Measurements from ENCODE around the gene UPF1.
"Not testable (repeated sequence)": the region's sequence is repeated elsewhere in the genome, so short reads cannot be mapped to it uniquely, and the experiment has no call there.

UPF1 gene

DNA sequence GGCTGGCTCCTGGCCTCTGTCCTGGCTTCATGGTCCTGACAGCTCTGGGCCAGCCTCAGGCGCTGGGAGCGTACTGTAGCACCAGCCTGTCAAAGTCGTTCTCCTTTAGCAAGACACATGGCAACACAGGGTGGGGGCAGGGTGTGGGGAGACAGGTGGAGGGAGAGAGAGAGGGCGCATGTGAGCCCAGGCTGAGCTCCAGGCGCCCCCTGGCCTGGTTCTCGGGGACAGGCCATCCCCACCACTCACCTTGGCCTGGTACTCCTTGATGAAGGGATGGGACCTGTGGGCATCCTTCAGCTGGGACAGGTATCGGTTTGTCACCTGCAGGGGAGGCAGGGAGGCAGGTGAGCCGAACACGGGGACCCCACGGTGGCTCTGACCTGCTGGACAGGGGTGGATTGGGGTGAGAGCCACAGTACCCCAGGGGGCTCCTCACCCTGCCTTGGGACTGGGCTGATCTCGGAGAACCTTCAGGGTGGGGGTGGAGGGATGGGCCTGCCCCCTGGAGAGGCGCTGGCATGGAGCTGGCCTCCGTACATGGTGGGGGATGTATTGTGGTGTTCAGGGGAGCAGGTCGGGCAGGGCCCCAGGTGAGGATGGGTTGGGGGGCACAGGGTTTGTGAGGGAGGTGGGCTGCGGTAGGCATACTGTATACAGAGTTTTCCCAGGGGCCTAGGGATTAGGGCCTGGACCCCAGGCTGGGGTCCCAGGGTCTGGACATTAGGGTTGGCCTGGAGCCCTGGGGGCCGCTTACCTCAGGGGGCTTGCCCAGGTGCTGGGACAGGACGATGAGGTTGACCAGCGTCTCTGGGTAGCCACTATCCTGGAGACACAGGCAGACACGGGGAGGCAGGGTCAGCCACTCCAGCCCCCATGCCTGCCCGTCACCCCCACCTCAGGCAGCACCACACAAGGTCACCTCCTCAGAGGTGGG is 68.1 kb downstream of the UPF1 start:
- no peak for DNase-seq

DNA sequence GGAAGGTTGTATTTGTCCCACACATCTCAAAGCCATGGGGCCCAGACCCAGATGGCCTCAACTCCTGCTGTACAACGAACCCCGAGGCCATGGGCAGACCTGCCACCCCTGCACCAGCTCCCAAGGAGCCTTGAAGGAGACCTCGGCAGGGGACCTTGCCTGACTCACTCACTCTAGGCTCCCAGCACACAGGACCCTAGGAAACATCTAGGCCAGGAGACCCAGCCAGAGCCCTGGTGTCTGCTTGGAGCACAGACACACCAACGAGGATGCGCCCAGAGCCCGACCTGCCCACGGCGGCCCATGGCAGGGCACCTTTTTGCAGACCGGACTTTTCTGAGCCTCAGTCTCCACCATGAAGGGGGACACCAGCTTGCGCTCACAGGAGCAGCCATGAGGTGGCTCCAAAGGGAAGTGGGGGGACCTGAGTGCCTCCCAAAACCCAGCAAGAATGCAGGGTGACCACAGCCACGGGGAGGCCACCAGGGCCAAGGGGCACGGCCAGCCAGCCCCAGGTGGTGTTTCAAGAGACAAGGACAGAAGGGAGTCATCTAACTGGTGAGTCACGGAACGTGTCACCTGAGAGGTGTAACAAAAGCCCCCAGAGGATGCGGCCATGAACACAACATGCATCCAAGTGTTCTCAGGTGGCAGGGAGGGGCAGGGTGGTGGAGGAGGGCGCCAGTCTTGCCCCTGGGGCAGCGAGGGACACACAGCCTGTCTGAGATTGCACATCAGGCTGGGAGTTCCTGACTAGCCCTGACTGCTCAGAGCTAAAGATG is 69.1 kb downstream of the UPF1 start:
- DNase-seq, result no peak

DNA sequence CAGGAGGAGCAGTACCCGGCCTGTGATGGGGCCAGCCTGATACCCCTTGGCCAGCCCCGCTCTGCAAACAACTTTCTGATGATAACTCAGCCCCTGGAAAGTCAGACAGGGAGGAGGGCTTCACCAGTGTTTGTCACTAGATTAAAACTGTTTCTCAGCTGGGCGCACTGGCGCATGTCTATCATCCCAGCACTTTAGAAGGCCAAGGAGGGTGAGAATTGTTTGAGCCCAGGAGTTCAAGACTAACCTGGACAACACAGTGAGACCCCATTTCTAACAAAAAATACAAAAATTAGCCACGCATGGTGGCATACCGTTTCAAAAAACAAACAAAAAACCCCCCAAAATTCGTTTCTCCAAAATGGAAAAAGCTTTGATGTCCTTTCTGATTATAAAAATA is 69.7 kb downstream of the UPF1 start:
- no peak for DNase-seq

DNA sequence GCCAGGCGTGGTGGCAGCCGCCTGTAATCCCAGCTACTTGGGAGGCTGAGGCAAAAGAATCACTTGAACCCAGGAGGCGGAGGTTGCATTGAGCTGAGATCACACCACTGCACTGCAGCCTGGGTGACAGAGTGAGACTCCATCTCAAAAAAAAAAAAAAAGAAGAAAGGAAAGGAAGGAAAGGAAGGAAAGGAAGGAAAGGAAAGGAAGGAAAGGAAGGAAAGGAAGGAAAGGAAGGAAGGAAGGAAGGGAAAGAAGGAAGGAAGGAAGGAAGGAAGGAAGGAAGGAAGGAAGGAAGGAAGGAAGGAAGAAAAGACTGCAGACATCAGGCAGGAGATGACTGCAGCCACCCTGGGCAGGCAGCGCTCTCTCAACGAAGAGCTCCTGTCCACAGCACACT is 70.8 kb downstream of the UPF1 start:
- not testable (repeated sequence) for DNase-seq

DNA sequence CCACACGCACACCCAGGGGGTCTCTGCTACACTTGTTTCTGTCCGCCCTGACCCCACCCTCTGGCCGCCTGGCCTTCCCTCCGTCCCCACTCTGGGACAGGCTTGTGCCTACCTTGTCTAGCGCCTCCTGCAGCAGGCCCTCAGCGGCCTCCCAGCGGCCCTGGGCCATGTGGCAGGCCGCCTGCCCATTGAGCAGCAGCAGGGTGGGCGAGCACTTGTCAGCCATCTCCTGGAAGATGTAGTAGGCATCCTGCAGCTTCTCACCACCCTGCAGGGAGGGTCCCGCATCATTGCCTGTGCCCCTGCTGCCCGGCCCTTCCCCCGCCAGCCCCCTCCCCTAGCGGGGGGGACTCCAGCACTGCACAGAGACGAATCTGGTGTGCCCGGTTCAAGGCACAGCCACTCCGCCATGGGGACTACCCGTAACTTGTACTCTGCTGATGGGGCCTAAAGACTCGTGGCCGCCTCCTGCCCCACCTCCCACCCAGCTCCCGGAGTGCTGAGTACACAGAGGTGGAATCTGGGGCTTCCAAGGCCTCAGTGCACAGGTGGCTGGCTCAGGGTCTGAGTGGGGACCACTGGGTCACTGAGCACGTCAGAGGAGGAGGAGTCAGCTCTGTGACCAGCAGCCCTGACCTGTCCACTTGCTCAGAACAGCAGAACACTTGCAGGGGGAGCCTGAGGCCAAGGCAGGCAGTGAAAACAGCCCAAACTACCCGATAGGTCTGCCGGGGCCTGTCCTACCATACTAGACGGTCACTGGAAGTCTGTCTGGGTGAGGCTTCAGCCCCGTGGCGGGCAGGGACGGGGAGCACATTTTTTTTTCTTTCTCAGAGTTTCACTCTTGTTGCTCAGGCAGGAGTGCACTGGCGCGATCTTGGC is 71.6 kb downstream of the UPF1 start:
- DNase-seq, result no peak

DNA sequence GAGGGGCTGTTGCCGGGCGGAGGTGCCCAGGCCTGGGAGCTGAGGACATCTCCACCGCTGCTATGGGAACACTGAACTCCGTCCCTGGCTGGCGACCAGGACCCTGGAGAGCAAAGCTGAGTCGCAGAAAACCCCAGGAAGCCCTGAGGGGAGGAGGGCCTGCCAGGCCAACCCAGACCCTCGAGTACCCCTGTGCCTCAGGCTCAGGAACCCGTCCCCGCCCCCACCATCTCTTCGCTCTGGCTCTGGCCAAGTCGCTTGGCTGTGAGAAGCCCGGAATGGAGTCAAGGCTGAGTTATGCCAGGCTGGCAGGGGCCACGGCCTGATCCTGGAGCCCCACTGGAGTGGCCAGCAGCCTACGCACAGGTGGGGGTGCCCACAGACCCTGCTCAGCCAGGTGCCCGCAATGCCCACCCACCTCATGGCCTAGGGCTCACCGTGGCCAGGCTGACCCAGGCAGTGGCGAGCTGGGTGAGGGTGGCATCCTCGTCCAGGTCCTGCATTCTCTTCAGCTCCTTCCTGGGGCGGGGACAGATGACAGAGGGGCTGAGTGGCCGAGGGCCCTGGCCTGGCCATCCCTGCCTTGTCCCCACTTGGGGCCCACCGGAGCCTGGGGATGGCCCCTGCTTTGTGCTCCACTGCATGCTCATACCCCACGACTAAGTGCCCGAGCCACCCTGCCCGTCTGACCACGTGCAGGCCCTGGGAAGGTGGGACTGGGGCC is 72.7 kb downstream of the UPF1 start:
- no peak for DNase-seq

DNA sequence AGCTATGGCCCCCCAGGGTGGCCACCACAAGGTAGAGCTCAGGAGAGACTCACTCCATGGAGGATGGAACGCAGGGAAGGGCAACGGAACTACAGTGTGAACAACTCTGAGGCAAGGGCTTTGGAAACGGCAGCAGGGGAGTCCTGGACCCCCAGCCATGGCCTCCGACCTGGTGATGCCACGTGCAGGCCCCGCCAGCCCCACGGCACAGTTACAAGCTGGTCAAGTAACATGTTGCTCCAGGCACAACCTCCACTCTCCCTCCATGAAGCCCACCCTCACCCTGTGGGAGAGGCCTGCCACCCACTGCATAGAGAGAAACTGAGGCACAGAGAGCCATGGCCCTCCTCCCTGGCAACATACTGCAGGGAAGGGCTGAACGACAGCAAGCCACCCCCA is 73.3 kb downstream of the UPF1 start:
- DNase-seq, result no peak

DNA sequence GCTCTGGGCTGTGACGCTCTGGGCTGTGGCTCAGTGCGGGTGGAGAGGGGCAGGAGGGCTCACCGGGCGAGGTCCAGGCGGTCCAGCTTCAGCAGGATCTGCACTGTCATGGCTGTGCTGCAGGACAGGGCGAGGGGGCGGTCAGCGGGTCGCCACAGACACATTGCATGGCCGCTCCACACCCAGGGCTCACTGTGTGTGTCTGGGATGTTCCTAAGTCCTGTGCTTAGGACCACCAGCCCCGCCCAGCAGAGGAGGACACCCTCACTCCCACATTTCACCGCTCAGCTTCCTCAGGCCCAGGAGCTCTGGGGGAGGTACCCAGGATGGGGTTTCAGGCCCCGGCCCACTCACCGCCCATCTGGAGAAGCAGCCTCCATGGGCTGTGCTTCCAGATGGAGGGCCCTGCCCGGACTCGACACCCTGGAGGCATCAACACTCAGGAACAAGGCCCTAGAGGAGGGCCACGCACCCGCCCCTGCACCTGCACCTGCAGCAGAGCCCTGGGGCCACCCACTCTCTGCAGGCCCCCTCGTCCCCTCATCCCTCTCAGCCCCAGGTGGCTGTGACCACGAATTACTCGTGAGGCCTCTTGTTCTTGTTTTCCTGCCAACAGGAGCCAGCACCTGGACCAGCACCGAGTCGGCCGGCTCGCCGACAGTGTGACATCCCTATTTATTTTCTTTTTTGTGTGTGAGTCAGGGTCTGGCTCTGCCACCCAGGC is 73.9 kb downstream of the UPF1 start:
- no peak for DNase-seq

DNA sequence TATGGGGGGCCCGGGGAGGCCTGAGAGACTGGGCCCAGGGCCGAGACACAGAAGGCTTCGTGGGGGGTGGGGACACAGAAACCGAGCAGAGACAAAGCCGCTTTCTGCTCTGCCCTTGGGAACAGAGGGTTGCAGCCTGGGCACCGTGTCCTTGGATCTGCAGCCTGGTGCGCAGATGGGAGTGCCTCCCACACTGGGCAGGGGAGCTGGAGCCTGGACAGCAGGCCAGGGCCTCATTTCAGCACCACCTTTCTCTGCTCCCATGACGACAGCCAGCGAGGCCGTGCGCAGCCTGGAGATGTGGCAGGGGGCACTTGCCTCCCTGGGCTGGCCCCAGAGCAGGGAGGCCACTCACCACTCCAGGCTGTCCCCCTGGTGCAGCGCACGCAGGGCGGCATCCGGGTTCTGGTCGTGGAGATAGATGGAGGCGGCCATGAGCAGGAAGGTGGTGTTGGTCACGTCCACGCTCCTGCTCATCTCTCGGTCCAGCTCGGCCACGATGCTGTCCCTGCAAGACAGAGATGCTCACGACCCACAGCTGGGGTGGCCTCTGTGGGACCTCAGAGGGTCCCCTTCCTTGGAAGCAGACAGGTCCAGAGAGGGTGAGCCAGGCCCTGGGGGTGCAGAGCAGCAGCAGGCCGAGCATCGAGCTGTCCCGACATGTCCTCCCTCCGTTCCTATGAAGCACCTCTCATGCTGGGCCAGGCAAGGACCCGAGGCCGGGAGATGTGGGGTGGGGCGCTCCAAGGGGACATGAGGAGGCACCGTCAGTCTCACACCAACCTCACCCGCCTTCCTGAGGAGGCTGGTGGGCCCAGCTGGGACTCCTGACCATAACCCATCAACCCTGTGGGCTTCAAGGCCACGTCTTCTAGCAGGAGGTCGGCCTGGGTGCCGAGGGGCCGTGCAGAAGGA is 75.1 kb downstream of the UPF1 start:
- no peak for DNase-seq

DNA sequence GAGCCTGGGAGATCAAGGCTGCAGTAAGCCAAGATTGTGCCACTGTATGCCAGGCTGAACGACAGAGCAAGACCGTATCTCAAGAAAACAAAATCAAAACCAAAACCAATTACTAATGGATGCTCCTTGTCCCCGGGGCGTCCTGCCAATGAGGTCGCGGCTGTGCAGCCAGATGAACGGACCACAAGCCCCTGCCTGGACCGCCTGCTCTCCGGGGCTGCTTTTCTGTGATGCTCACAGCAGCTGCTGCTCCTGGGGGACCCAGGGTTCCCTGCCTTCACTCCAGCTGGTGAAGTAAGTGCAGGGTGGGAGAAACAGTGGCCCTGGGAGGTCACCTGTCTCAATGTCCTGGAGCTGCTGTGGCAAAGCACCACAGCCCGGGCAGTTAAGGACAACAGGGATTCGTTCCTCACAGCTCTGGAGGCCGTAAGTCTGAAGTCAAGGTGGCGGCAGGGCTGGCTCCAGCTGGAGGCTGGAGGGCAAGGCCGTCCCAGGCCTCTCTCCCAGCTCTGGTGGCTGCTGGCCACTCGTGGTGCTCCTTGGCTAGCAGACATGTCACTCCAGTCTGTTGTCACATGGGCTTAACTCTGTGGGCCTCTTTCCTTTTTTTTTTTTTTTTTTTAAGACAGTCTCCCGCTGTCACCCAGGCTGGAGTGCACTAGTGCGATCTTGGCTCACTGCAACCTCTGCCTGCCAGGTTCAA is 77.3 kb downstream of the UPF1 start:
- DNase-seq, result no peak

DNA sequence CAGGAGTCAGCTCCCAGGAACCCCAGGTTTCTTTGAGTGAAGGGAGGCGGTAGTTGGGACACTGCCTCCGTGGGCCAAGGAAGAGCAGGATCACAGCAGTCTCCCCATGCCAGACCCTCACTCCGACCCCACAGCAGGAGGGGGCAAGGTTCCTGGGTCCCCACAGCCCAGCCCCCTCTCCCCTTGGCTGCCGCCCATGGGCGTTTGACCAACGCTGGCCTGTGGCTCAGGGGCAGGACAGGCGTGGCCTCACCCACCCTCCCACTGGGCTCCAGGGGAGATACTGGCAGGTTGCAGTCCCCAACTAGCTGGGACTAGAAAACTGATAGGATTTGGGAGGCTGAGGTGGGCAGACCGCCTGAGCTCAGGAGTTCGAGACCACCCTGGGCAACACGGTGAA is 78.3 kb downstream of the UPF1 start:
- no peak for DNase-seq

DNA sequence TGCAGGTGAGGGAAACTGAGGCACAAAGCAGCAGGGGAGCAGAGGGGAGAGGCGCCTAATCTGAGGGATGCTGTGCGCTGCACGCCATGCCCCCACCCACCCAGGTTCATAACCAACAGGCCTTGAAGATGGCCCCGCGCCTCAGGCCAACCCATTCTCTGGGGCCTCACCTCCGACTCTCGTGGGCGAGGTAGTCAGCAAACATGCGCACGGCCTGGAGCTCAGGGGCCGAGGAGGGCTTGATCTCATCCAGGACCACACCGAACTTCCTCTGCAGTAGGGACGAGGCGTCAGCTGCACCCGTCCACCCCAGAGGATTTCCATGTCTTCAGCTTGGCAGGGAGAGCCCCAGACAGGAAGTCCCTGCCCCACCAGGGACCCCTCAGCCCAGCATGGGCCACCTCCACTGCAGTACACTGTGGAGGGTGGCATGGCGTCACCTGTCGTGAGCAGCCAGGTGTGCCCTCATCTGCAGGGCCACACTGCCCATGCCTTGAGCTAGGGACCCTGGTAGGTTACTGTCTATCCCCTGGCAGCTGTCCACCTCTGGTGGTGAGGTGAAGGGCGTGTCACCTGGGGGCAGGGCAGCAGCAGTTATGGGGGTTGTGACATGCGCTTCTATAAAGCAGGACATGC is 79.2 kb downstream of the UPF1 start:
- DNase-seq, result no peak

DNA sequence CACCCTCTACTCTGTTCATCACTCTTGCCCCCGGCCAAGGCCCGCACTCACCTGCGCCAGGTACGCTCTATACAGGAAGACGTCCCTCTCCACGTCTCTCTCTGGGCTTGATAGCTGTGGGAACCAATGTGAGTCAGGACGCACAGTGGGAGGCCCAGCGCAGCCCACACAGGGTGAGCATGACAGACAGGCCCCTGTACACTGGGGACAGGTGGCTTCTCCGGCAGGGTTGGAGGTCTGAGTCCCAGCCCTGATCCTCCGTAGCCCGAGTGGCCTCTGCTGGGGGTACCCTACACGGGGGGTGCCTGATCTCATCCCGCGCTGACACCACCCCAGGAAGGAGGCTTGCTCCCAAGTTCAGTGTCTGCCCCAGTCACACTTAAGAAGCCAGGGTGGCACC is 81.2 kb downstream of the UPF1 start:
- no peak for DNase-seq

DNA sequence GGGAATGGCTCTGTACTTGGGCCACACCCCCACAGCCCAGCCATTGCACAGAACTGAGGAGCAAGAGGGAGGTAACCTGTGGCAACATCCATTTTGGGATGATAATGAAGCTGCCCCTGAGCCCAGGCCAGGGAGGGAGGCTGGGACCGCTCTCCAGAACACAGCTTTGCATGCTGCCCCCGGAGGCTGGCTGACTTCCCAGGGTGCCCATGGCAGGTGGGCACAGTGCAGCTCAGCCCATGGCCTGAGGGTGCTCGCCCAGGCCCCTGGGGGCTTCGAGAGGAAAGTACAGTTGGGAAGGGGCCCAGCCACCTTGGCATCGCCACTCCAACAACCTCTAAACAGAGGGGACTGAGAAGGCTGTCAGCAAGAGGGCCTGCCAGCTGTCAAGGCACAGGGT is 81.7 kb downstream of the UPF1 start:
- no peak for DNase-seq

DNA sequence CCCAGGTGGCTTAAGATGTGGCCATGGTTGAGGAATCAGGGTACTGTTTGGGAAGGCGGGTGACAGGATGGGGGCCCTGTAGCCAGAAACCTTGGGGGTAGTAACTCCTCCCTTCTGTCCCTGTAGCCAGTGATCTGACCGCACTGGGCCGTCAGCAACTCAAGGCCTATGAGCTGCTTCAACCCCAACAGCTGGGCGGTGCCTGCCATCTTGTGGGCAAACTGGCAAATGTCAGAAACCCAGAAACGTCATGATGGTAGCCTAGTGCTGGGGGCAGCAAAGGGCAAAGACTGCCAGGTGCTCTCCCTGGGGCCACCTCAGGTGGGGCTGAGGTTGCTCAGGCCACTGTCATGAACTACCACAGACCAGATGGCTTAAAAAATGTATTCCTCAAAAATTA is 83.9 kb downstream of the UPF1 start:
- peak; percentile 39 for DNase-seq

DNA sequence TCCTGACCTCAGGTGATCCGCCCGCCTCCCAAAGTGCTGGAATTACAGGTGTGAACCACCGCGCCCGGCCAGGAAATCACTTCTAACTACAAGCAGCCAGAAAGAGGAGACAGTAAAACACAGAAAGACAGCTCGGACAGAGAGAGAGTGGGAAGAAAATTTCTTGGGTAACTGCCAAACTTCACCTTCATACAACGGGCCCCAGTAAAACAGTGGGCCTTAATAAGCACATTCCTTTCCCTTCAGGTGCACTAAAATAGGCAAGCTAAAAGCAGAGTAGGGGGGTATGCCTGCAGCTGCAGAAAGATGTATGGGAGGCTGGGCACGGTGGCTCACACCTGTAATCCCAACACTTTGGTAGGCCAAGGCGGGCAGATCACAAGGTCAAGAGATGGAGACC is 85.8 kb downstream of the UPF1 start:
- not testable (repeated sequence) for DNase-seq

Measured in CD4-positive, alpha-beta T cell treated with Interleukin-15 for 1 hour (primary cell).